Loucy (cell line): ENCODE measurements around the gene GZMM.

Experiments
- H2AFZ ChIP-seq: fragments of 200-600 bp; sonication (generic); 2 replicates; pipeline ENCODE4 v1.6.0; 2016; ENCODE audit warnings: antibody characterized with exemption, mild to moderate bottlenecking, low read length, moderate library complexity
- H3F3A ChIP-seq: fragments of 200-600 bp; 2 replicates; pipeline ENCODE4 v1.6.0; 2016; ENCODE audit warnings: antibody characterized with exemption, low read depth, mild to moderate bottlenecking
- H3K27me3 ChIP-seq: fragments of 200-600 bp; sonication (generic); 2 replicates; pipeline ENCODE4 v1.6.1; 2014; ENCODE audit warnings: low read length, mild to moderate bottlenecking; ENCODE audit not compliant: insufficient read depth, poor library complexity, severe bottlenecking
- H3K36me3 ChIP-seq: fragments of 200-600 bp; sonication (generic); 2 replicates; pipeline ENCODE4 v1.6.1; 2016; ENCODE audit warnings: low read length; ENCODE audit not compliant: insufficient read depth
- H3K4me1 ChIP-seq: fragments of 200-600 bp; sonication (generic); 2 replicates; pipeline ENCODE4 v1.5.1; 2014; ENCODE audit warnings: low read length, mild to moderate bottlenecking; ENCODE audit not compliant: insufficient read depth, poor library complexity, severe bottlenecking
- H3K4me2 ChIP-seq: fragments of 200-600 bp; sonication (generic); 2 replicates; pipeline ENCODE4 v1.6.0; 2014; ENCODE audit warnings: antibody characterized with exemption, low read length, low read depth, mild to moderate bottlenecking; ENCODE audit not compliant: poor library complexity, severe bottlenecking
- H3K4me3 ChIP-seq: fragments of 200-600 bp; sonication (generic); 2 replicates; pipeline ENCODE4 v1.5.1; 2014; ENCODE audit warnings: low read length, mild to moderate bottlenecking, mixed read lengths; ENCODE audit not compliant: poor library complexity, severe bottlenecking
- H3K79me2 ChIP-seq: fragments of 200-600 bp; sonication (generic); 2 replicates; pipeline ENCODE4 v1.6.1; 2014; ENCODE audit warnings: low read length; ENCODE audit not compliant: insufficient read depth
- H3K9ac ChIP-seq: fragments of 200-600 bp; sonication (generic); 2 replicates; pipeline ENCODE4 v1.6.0; 2014; ENCODE audit warnings: mild to moderate bottlenecking, low read depth, low read length, moderate library complexity; ENCODE audit not compliant: poor library complexity, severe bottlenecking
- H3K9me2 ChIP-seq: fragments of 200-600 bp; sonication (generic); replicated peaks from 2 replicates; pipeline ENCODE4 v1.6.1; 2016; ENCODE audit warnings: low read depth, low read length, mixed read lengths
- H3K9me3 ChIP-seq: fragments of 200-600 bp; sonication (generic); 2 replicates; pipeline ENCODE4 v1.6.1; 2014; ENCODE audit warnings: mild to moderate bottlenecking, antibody characterized with exemption, low read length, low read depth; ENCODE audit not compliant: insufficient read depth
- H4K20me1 ChIP-seq: fragments of 200-600 bp; sonication (generic); 2 replicates; pipeline ENCODE4 v1.6.0; 2014; ENCODE audit warnings: antibody characterized with exemption, low read length, mild to moderate bottlenecking; ENCODE audit not compliant: insufficient read depth, poor library complexity, severe bottlenecking
- CTCF ChIP-seq: fragments of 200-600 bp; sonication (generic); conservative IDR thresholded peaks from 2 replicates; pipeline ENCODE4 v1.5.1; 2014; ENCODE audit warnings: mild to moderate bottlenecking, antibody characterized with exemption, low read length
- EZH2phosphoT487 ChIP-seq: fragments of 200-600 bp; IDR thresholded peaks from 2 replicates; pipeline ENCODE4 v1.6.1; 2018; ENCODE audit warnings: antibody characterized with exemption, mild to moderate bottlenecking, moderate library complexity, borderline replicate concordance

The GZMM gene

GRCh38 chr19:579111-579841 lies 35.4 kb downstream of the GZMM start:
- peaks cover 39% of the 10 kb centered on the region; the same call in 1 of the 2 replicates for H3K36me3 ChIP-seq
- H3K4me2 ChIP-seq: no peak overlapping the region
- H3K79me2 ChIP-seq: peaks cover 63% of the 10 kb centered on the region
- no peak for TF ChIP-seq EZH2phosphoT487
- TF ChIP-seq CTCF: no peak
- H3K4me1 ChIP-seq: peaks cover 18% of the 10 kb centered on the region
- H3K9ac ChIP-seq: no peak overlapping the region
- H3K4me3 ChIP-seq: no peak overlapping the region
- H3K27me3 ChIP-seq: no peaks in the 10 kb centered on the region
- peaks cover 56% of the 10 kb centered on the region for H4K20me1 ChIP-seq
- no peak overlapping the region for H2AFZ ChIP-seq
- H3K9me3 ChIP-seq: no peaks in the 10 kb centered on the region
- H3F3A ChIP-seq: no peaks in the 10 kb centered on the region
- H3K9me2 ChIP-seq: no peaks in the 10 kb centered on the region

DNA sequence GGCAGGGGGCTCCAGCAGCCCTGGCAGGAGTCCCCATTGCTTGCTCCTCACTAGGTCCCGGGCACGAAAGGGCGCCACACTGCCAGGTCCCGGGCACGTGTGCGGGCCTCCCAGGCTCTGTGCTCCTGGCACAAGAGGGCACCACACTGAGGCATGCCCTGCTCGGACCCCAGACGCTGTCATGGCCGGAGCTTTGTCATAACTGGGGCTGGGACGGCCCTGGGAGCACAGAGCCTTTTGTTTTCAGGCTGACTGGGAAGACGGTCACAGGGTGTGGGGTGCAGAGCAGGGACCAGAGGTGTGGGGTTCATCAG lies 35.9 kb downstream of the GZMM start:
- Histone ChIP-seq H3K27me3 (no peaks in the 10 kb centered on the region), H3K4me2 (no peak overlapping the region), H4K20me1 (peaks cover 51% of the 10 kb centered on the region), H3K9me2 (no peaks in the 10 kb centered on the region), H3K9me3 (no peaks in the 10 kb centered on the region), H3F3A (no peaks in the 10 kb centered on the region), H3K4me1 (peaks cover 15% of the 10 kb centered on the region), H2AFZ (no peak overlapping the region), H3K79me2 (peaks cover 57% of the 10 kb centered on the region), H3K4me3 (no peak overlapping the region), H3K36me3 (peaks cover 39% of the 10 kb centered on the region; the same call in 1 of the 2 replicates), H3K9ac (no peak overlapping the region)
- TF ChIP-seq CTCF (no peak), EZH2phosphoT487 (no peak)

DNA sequence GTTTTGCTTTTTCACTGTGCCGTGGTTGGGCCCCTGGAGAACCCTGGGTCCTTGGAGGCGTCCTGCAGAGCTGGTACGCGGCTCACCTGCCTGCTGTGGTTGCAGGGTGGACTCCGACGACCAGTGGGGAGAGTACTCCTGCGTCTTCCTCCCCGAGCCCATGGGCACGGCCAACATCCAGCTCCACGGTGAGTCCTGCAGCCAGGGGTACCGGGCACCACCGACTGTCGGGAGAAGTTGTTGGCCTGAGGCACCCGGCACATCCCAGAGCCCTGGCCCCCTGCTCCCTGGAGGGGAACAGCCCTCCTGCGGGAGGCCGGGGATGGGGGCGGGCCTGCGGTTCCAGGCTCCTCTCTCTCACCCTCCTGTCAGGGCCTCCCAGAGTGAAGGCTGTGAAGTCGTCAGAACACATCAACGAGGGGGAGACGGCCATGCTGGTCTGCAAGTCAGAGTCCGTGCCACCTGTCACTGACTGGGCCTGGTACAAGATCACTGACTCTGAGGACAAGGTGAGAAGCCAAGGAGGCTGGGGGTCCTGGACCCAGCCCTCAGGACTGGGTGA lies 36.5 kb downstream of the GZMM start:
- Histone ChIP-seq H3K36me3 (peaks cover 39% of the 10 kb centered on the region; the same call in 1 of the 2 replicates), H4K20me1 (peaks cover 45% of the 10 kb centered on the region), H3K9me2 (no peaks in the 10 kb centered on the region), H3K79me2 (peaks cover 52% of the 10 kb centered on the region), H3K27me3 (no peaks in the 10 kb centered on the region), H3K4me1 (peaks cover 15% of the 10 kb centered on the region), H2AFZ (no peak overlapping the region), H3K9me3 (no peaks in the 10 kb centered on the region), H3K9ac (no peak overlapping the region), H3K4me3 (no peak overlapping the region), H3F3A (no peaks in the 10 kb centered on the region), H3K4me2 (no peak overlapping the region)
- TF ChIP-seq EZH2phosphoT487: no peak
- TF ChIP-seq CTCF: no peak
